ENCODE measurements around the gene MAMLD1.
"Not testable (repeated sequence)": the region's sequence is repeated elsewhere in the genome, so short reads cannot be mapped to it uniquely, and the experiment has no call there.

The MAMLD1 gene, protein sequence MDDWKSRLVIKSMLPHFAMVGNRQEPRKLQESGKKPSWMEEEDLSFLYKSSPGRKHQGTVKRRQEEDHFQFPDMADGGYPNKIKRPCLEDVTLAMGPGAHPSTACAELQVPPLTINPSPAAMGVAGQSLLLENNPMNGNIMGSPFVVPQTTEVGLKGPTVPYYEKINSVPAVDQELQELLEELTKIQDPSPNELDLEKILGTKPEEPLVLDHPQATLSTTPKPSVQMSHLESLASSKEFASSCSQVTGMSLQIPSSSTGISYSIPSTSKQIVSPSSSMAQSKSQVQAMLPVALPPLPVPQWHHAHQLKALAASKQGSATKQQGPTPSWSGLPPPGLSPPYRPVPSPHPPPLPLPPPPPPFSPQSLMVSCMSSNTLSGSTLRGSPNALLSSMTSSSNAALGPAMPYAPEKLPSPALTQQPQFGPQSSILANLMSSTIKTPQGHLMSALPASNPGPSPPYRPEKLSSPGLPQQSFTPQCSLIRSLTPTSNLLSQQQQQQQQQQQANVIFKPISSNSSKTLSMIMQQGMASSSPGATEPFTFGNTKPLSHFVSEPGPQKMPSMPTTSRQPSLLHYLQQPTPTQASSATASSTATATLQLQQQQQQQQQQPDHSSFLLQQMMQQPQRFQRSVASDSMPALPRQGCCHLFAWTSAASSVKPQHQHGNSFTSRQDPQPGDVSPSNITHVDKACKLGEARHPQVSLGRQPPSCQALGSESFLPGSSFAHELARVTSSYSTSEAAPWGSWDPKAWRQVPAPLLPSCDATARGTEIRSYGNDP
- 0.20 to 21.9 (median 0.85) reads per million in 18 experiments for total RNA-seq

GRCh38 chrX:150362599-150363481, at the start of gene MAMLD1:
Gene MAMLD1, plus strand, starts transcription at chrX:150363317. Its CDS starts 82,200 bp downstream, at chrX:150445517.
- peak; percentile 48 to 62 for DNase-seq

DNA sequence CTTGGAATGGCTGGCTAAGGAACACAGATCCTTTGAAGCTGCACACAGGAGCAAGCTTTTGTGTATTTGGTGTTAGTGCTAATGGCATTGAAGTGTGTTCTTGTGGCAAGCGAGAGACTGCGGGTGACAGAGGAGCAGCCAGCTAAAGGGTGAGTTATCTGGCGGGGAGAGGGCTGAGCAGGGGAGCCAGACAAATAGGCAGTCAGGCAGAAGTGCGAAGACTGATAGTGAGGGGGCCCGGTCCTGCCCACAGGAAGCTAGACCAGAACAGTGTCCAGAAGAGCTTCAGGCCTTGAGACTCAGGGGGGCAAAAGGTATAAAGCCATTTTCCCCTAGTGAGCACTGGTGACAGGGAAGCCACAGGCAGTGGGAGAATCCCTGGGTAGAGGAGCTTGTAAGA, 49.6 kb upstream of the MAMLD1 start:
- no peak for DNase-seq

DNA sequence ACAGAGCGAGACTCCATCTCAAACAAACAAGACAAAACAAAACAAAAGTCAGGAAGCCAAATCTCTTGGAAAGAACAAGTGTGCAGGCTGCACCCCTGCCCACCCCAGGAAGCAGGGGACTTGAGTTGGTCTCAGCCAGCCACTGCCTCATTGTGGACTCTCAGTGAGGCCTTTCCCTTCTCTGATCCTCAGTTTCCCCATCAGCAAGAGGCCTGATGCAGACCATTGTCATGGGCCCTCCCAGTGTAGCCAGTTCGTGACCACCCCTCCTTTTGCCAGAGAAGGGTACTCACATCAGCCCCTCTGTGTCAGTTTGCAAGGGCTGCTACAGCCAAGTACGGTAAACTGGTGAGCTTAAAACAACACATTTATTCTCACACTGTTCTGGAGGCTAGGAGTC, 48.9 kb upstream of the MAMLD1 start:
- DNase-seq, result no peak

DNA sequence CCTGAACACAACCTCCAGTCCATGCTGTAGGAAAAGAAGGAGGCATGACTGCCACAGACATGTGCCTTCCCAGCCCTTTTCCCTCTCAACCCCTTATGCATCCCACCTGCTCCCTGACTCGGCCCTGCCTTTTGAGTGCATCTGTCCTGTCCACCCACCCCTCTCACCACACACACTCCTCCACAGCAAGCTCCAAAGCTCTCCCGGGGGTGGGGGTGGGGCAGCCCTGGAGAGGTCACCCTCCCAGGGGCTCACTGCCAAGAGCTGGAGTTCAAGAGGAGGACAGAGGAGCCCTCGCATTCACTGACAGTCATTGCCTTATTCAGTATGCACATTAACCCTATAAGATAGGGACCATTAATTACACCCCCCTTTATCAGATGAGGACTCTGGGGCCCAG, 46.6 kb upstream of the MAMLD1 start:
- DNase-seq, result no peak

GRCh38 chrX:150323020-150323419, 40.1 kb upstream of the MAMLD1 start:
- no peak for DNase-seq

DNA sequence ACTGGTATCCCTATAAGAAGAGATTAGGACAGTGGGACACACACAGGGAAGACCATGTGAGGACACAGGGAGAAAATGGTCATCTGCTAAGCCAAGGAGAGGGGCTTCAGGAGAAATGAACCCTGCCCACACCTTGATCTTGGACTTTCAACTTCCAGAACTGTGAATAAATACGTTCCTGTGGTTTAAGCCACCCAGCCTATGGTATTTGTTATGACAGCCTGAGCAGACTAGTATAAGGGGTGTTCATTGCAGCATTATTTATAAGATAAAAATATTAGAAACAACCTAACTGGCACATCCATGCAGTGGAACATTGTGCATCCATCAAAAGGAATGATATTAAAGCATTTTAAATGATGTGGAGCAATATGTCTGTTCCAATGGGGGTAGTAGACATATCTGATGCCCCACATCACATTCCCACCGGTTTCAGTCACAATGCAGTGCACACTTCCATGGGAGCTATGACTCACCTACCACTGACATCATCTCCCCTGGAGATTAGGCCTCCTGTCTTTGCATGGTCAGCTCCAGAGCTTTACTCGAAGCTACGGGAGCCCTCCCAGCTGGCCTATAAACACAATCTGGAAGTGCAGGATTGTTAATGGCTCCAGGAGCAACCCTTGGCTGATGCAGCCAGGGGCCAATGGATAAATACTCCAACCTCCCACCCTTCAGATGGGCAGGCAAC, 38.9 kb upstream of the MAMLD1 start:
- DNase-seq, result no peak

DNA sequence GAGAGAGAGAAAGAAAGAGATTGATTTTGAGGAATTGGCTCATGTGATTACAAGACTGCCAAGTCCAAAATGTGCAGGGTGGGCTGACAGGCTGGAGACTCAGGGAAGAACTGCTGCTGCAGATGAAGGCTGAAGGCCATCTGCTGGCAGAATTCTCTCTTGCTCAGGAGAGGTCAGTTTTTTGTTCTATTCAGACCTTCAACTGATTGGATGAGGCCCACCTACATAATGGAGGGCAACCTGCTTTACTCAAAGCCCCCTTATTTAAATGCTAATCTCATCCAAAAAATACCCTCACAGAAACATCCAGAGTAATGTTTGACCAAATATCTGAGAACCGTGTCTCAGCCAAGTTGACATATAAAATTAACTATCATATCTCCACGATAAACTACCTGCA, 38.2 kb upstream of the MAMLD1 start:
- no peak for DNase-seq

- no peak for DNase-seq
These were observed 36.4 kb upstream of the MAMLD1 start for GRCh38 chrX:150326541-150327247.

DNA sequence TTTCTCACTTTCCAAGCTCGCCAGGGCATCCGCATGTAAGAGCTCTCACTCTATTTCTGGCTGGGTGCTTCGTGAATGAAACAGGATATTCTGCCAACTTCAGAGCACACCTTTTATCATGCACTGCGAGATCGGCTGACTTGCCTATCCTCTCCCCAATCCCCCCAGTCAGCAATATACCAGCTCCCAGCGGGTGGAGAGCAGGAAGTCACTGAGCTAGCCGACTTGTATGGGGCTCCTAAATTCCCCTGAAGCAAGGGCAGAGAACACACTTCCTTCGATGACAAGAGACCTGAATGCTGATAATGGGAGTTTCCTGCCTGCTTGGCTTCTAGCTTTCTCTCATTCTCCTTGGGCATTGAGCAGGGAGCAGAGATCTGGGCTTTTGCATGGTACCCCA, 33.8 kb upstream of the MAMLD1 start:
- no peak for DNase-seq

DNA sequence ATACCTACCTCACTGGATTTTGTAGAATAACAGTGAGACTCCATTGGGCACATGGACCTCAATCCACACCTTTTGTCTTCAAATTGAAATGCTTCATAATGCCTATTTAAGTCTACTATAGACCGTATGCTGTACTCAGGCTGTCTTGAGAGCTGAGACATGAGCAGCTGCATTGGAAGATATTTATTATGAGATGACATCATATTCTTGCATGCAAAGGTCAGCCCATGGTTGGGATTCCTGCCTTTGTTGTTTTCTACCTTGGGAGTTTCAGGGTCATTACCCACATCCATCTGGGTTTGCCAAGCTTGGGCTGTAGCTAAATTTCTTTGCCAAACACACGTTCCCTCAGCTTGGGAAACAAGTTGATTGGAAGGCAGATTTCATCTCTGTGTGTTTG, 33.2 kb upstream of the MAMLD1 start:
- DNase-seq, result no peak

DNA sequence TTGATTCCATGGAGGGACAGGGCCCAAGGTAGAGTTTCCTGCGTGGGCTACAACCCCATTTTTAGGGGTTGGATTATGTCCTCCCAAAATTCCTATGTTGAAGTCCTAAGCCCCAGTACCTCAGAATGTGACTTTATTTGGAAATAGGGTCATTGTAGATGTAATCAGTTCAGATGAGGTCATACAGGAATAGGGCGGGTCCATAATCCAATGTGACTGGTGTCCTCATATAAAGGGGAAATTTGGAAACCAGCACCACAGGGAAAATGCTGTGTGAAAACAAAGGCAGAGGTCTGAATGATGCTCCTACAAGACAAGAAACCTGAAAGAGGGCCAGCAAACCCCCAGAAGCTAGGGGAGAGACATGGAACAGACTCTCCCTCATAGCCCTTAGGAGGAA, 31.1 kb upstream of the MAMLD1 start:
- peak; percentile 14 to 36 for DNase-seq

DNA sequence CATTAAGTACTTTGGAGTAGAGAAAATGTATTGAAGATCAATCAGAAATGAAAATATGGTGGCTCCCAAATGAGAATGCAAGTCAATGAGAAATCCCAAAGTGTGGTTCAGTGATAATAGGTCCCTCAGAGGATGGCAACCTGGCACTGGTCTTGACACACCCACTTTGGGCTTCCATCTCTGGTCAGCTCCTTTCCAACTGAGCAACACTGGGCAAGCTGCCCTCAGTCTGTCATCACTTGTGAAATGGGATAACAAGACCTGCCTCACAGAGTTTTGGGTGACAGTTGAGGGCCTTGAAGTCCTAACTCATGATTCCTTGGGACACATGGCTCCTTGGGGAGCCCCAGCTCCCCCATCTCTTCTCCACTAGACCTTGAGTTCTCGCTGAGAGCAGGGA, 29.0 kb upstream of the MAMLD1 start:
- DNase-seq, result no peak

GRCh38 chrX:150334981-150335380, 28.1 kb upstream of the MAMLD1 start:
- no peak for DNase-seq

GRCh38 chrX:150337026-150337425, 26.1 kb upstream of the MAMLD1 start:
- no peak for DNase-seq

DNA sequence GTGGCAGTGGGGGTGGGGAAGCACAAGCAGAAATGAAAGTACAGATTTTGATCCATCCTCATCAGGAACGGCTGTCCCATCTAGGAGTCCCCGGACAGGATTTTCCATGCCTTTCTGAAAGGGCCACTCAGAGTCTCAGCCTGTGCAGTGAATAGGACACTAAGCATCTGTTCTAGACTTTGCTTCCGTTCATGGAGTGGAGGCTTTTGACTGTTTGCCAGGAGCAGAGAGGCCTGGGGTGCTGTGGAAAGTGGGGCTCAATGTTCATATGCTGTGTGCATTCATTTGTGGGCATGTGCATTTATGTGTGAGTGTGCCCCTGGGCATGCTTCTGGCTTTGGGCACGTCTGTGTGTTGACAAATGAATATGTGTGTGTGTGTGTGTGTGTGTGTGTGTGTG, 25.6 kb upstream of the MAMLD1 start:
- no peak for DNase-seq

- DNase-seq, result no peak
These were observed 24.5 kb upstream of the MAMLD1 start for GRCh38 chrX:150338615-150339014.

DNA sequence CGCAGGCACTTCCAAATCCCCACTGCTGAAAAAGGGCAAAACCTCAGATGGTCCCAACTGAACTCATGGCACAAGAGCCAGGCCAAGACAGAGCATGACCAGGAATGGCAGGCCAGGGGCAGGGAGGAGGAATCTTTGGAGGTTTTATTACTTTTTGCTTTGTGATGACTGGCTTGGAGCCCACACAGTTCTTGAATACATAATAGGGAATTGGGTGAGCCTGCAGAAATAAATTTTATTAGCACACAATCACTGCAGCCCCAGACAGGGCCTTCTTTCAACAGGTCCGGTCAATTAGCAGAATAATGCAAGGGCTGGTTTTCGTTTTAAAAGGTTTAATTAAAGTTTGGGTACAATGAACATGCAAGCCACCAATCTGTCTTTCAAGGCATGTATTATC, 23.4 kb upstream of the MAMLD1 start:
- no peak for DNase-seq

DNA sequence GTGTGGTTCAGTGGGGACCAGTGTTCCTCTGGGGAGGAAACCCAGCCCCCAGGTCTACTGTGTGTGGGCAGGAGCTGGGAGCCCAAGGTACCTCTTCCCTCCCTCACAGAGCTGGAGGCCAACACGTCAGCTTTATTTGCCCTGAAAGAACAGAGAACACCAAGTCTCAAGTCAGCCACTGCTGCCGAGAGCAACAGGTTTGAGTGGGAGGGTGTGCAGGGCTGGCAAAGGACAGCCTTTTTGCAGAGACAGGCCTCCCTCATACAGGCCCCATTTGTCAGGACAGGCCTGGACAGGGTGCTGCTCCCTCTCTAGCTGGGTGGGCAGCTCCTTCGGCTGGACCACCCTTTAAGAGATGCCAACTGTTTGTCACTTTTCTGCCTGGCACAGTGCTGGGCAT, 22.8 kb upstream of the MAMLD1 start:
- not testable (repeated sequence) for DNase-seq

- no peak for DNase-seq
These were observed 15.6 kb upstream of the MAMLD1 start for GRCh38 chrX:150347471-150347870.

- DNase-seq, result no peak
These were observed 14.8 kb upstream of the MAMLD1 start for GRCh38 chrX:150348365-150348764.

GRCh38 chrX:150352114-150352513, 11.0 kb upstream of the MAMLD1 start:
- no peak for DNase-seq

- no peak for DNase-seq
These were observed 10.5 kb upstream of the MAMLD1 start for GRCh38 chrX:150352581-150352980.
